HepG2 (cell line): ENCODE data around the gene MYH7. TPM values are rescaled to one million over a fixed set of nuclear protein-coding genes. Genes with fewer than 3 reads are reported as not detected.

Source experiments
- ATAC-seq: fragments of 200-7000 bp; cut with Tn5 transposase; 3 replicates; pipeline ENCODE4 v1.9.1; 2020; ENCODE audit warnings: mild to moderate bottlenecking, moderate library complexity
- BruUV-seq: library from RNA; stranded (reverse); fragments of 400-500 nt; replicated peaks from 2 replicates; lab custom pipeline; 2021; lab: Mats Ljungman, UMichigan
- CTCF ChIA-PET: fragments of 300-600 bp; formaldehyde crosslinking; extraction: SDS; loops from one replicate; lab custom pipeline; 2021; ENCODE audit warnings: low total read pairs, inconsistent platforms, low intra/inter-chr PET ratio; lab: Yijun Ruan, JAX
- POLR2A ChIA-PET: fragments of 350-600 bp; sonication (Branson Sonifier 250); formaldehyde crosslinking; loops from one replicate; lab custom pipeline; 2020; ENCODE audit warnings: antibody characterized with exemption, inconsistent platforms; lab: Yijun Ruan, JAX
- DNase-seq: peaks from one replicate; pipeline ENCODE4 v3.0.0-alpha.2; 2015; ENCODE audit warnings: low spot score
- FAIRE-seq: peaks from 3 replicates; lab custom pipeline; 2011; peaks lifted over from hg19 to GRCh38; lab: Jason Lieb, UNC
- H2AFZ ChIP-seq: one replicate; pipeline ENCODE4 v1.6.1; 2011; ENCODE audit warnings: low read length, inconsistent platforms
- H3K27ac ChIP-seq: fragments of 300-600 bp; 3 replicates; pipeline ENCODE4 v1.8.0; 2011; ENCODE audit warnings: mixed run types, mild to moderate bottlenecking, mixed read lengths, low read length, inconsistent platforms; ENCODE audit not compliant: insufficient read depth; ENCODE audit errors: extremely low read length
- H3K27me3 ChIP-seq, 2 experiments: fragments of 200-600 bp in 1 of 2; 2 replicates in 1 of 2; 3 replicates in 1 of 2; pipeline versions ENCODE4 v1.6.0 to v1.8.0; 2011; ENCODE audit warnings: low read length in 2 of 2, mild to moderate bottlenecking in 2 of 2, moderate library complexity in 2 of 2, inconsistent platforms in 1 of 2; ENCODE audit not compliant: insufficient read depth in 2 of 2, control insufficient read depth in 1 of 2
- H3K36me3 ChIP-seq, 2 experiments: fragments of 200-600 bp in 1 of 2; replicated peaks in 1 of 2; 2 replicates in 1 of 2; 3 replicates in 1 of 2; pipeline versions ENCODE4 v1.5.1 to v1.8.0; 2011; ENCODE audit warnings: low read length in 2 of 2, inconsistent platforms in 1 of 2; ENCODE audit not compliant: insufficient read depth in 2 of 2, control insufficient read depth in 1 of 2
- H3K4me1 ChIP-seq: 2 replicates; pipeline ENCODE4 v1.5.1; 2012; ENCODE audit warnings: low read length, inconsistent platforms; ENCODE audit not compliant: insufficient read depth
- H3K4me2 ChIP-seq: 2 replicates; pipeline ENCODE4 v1.6.0; 2011; ENCODE audit warnings: low read depth, low read length, inconsistent platforms
- H3K4me3 ChIP-seq, 3 experiments: fragments of 200-600 bp in 1 of 3; sonication (generic), shearing (Covaris generic) in 1 of 3; replicated peaks in 1 of 3; 2 replicates each; pipeline ENCODE4 v1.5.1; 2011 to 2016; ENCODE audit warnings: low read length in 3 of 3, inconsistent platforms in 2 of 3, low read depth in 2 of 3, mild to moderate bottlenecking in 2 of 3, control low read depth in 1 of 3, mixed read lengths in 1 of 3; ENCODE audit not compliant: insufficient read depth in 1 of 3
- H3K79me2 ChIP-seq: one replicate; pipeline ENCODE4 v1.6.1; 2011; ENCODE audit warnings: low read length, inconsistent platforms; ENCODE audit not compliant: insufficient read depth
- H3K9ac ChIP-seq: 2 replicates; pipeline ENCODE4 v1.6.0; 2011; ENCODE audit warnings: mild to moderate bottlenecking, low read depth, low read length, inconsistent platforms; ENCODE audit not compliant: insufficient read depth
- H3K9me3 ChIP-seq: 2 replicates; pipeline ENCODE4 v1.5.1; 2012; ENCODE audit warnings: mild to moderate bottlenecking, low read length
- H4K20me1 ChIP-seq: 2 replicates; pipeline ENCODE4 v1.6.0; 2011; ENCODE audit warnings: inconsistent platforms, mild to moderate bottlenecking, low read length, moderate library complexity; ENCODE audit not compliant: insufficient read depth
- ELF1 ChIP-seq: sonication (generic); formaldehyde crosslinking; IDR thresholded peaks from 2 replicates; pipeline ENCODE4 v1.4.0; 2020; ENCODE audit warnings: missing genetic modification reagents
- GRHL1 ChIP-seq: sonication (generic); formaldehyde crosslinking; conservative IDR thresholded peaks from 2 replicates; pipeline ENCODE4 v1.8.0; 2022; ENCODE audit warnings: missing genetic modification reagents
- HNRNPUL1 ChIP-seq: fragments of 200-400 bp; formaldehyde crosslinking; IDR thresholded peaks from 2 replicates; pipeline ENCODE4 v1.6.1; 2017; ENCODE audit warnings: low read depth, mild to moderate bottlenecking, low read length, moderate library complexity
- HOMEZ ChIP-seq: IDR thresholded peaks from 2 replicates; pipeline ENCODE4 v1.6.1; 2016; ENCODE audit warnings: low read depth
- KLF9 ChIP-seq: IDR thresholded peaks from 2 replicates; pipeline ENCODE4 v1.6.1; 2016; ENCODE audit warnings: low read depth
- SAFB2 ChIP-seq: sonication (generic); formaldehyde crosslinking; IDR thresholded peaks from 2 replicates; pipeline ENCODE4 v1.5.1; 2020; ENCODE audit warnings: missing genetic modification reagents, low read depth, mild to moderate bottlenecking, borderline replicate concordance
- SNAPC4 ChIP-seq: sonication (generic); formaldehyde crosslinking; IDR thresholded peaks from 2 replicates; pipeline ENCODE4 v1.4.0; 2020; ENCODE audit warnings: mild to moderate bottlenecking, missing genetic modification reagents
- ZNF251 ChIP-seq: sonication (generic); formaldehyde crosslinking; IDR thresholded peaks from 2 replicates; pipeline ENCODE4 v1.9.0; 2021; ENCODE audit warnings: mild to moderate bottlenecking, missing genetic modification reagents
- ZNF317 ChIP-seq: sonication (generic); formaldehyde crosslinking; IDR thresholded peaks from 2 replicates; pipeline ENCODE4 v1.5.0; 2020; ENCODE audit warnings: mild to moderate bottlenecking, missing genetic modification reagents
- ZNF383 ChIP-seq: sonication (generic); formaldehyde crosslinking; IDR thresholded peaks from 2 replicates; pipeline ENCODE4 v1.4.0; 2020; ENCODE audit warnings: missing genetic modification reagents, mild to moderate bottlenecking, borderline replicate concordance
- ZNF556 ChIP-seq: sonication (generic); formaldehyde crosslinking; IDR thresholded peaks from 2 replicates; pipeline ENCODE4 v1.4.0; 2020; ENCODE audit warnings: mild to moderate bottlenecking, missing genetic modification reagents, borderline replicate concordance
- WGBS: methylation state at CpG from one replicate; pipeline ENCODE4 v1.1.6; 2017; ENCODE audit warnings: low lambda C conversion rate; 5-methylcytosine and 5-hydroxymethylcytosine counted together
- in situ Hi-C: cut with HindIII; loops from 2 replicates; pipeline ENCODE4 v1.10.0; 2017; ENCODE audit warnings: low pct_unique_long_range_greater_than_20kb; ENCODE audit not compliant: extremely low pct_ligation_motif_present
- intact Hi-C: fragments of 100-400 bp; cut with micrococcal nuclease; formaldehyde crosslinking; loops from one replicate; pipeline ENCODE4 v1.10.0; 2022; ENCODE audit not compliant: unreplicated experiment
- polyA plus RNA-seq, 8 experiments: library from polyadenylated mRNA; depleted of rRNA in 3 of 8; stranded (reverse) in 7 of 8; unstranded in 1 of 8; fragments of >200 nt; fragmentation: Illumina TruSeq in 4 of 8; extraction: Trizol in 4 of 8; gene quantifications; 2 replicates each; pipeline versions ENCODE4 v1.2.1 to v1.2.3, GENCODE V29; 2011 to 2016; ENCODE audit warnings: low read depth in 4 of 8, missing spikeins in 1 of 8, mixed read lengths in 1 of 8; ENCODE audit not compliant: insufficient read depth in 1 of 8
- total RNA-seq, 5 experiments: library from RNA; depleted of rRNA; stranded (reverse); fragments of >200 nt; fragmentation: Illumina TruSeq; extraction: Trizol; gene quantifications; 2 replicates each; pipeline ENCODE4 v1.2.3, GENCODE V29; 2016; ENCODE audit warnings: low read depth in 1 of 5

The MYH7 gene
- total and polyA plus RNA-seq, 2 of the 13 experiments (the other 11 are each of a cell fraction or from before 2014, with no cell fraction given), result 0.04 TPM; not detected in 1

GRCh38 chr14:23411563-23412525, 23.6 kb downstream of the MYH7 start:
- Histone ChIP-seq H3K4me3 (no peak overlapping the region), H2AFZ (no peak overlapping the region), H3K4me1 (no peaks in the 10 kb centered on the region), H3K36me3 (no peaks in the 10 kb centered on the region), H3K4me2 (no peak overlapping the region), H3K9ac (no peak overlapping the region), H3K9me3 (no peaks in the 10 kb centered on the region), H3K27me3 (peaks cover 51 to 99% of the 10 kb centered on the region in 2 experiments), H3K79me2 (no peaks in the 10 kb centered on the region), H3K27ac (no peak overlapping the region), H4K20me1 (no peaks in the 10 kb centered on the region)
- no peak for DNase-seq
- intact Hi-C loops, result no loop called here
- no peak for FAIRE-seq
- POLR2A ChIA-PET, result interaction anchor here (1.4 kb wide), 1 partner anchor 91 kb away, joined by 3 read pairs; the partner anchor contains the start of gene PABPN1
- CTCF ChIA-PET, result no interaction called here
- in situ Hi-C loops, result no loop called here
- BruUV-seq, result no TSS peak
- ATAC-seq, result no peak
- WGBS, result 16% methylated on average over 14 of the region's 14 CpGs
- TF ChIP-seq SAFB2, result no peak
- no peak for TF ChIP-seq ELF1
- TF ChIP-seq HNRNPUL1, result no peak
- TF ChIP-seq HOMEZ, result no peak
- TF ChIP-seq KLF9 (CRISPR knock-in tag), result no peak
- TF ChIP-seq ZNF251 (CRISPR knock-in tag), result no peak
- TF ChIP-seq ZNF556, result 0 out of 2 replicates have a peak, but pooled peaks have one; percentile 28
- no peak for TF ChIP-seq ZNF317 (CRISPR knock-in tag)
- no peak for TF ChIP-seq GRHL1 (CRISPR knock-in tag)
- no peak for TF ChIP-seq SNAPC4 (CRISPR knock-in tag)
- TF ChIP-seq ZNF383 (CRISPR knock-in tag), result 0 out of 2 replicates have a peak, but pooled peaks have one; percentile 39
